ENCODE results near the gene ABR.
"Not testable (repeated sequence)": the region's sequence is repeated elsewhere in the genome, so short reads cannot be mapped to it uniquely, and the experiment has no call there.

The ABR gene

GRCh38 chr17:983921-984320 lies 195.9 kb downstream of the ABR start:
- DNase-seq (ENCODE audit: low read depth in 2 of 2), result no peak

GRCh38 chr17:981292-981658 lies 198.5 kb downstream of the ABR start:
- DNase-seq (ENCODE audit: low read depth in 2 of 2), result no peak

GRCh38 chr17:980406-981291 lies 199.1 kb downstream of the ABR start:
- peak in 1 of 2 experiments; percentile 69 for DNase-seq (ENCODE audit: low read depth in 2 of 2)

- no peak for DNase-seq (ENCODE audit: low read depth in 2 of 2)
Observed at GRCh38 chr17:979539-980405, 200.0 kb downstream of the ABR start, which contains the start of gene NXN. Gene NXN (minus strand): TSS chr17:979776.

- DNase-seq (ENCODE audit: low read depth in 2 of 2), result no peak
Observed at GRCh38 chr17:979212-979538, 200.6 kb downstream of the ABR start.

GRCh38 chr17:978103-979093 lies 201.4 kb downstream of the ABR start:
- peak; percentile 50 to 55 for DNase-seq (ENCODE audit: low read depth in 2 of 2)

GRCh38 chr17:977166-977565 lies 202.6 kb downstream of the ABR start:
- DNase-seq (ENCODE audit: low read depth in 2 of 2), result no peak

GRCh38 chr17:976312-976711 lies 203.5 kb downstream of the ABR start:
- no peak for DNase-seq (ENCODE audit: low read depth in 2 of 2)

GRCh38 chr17:975371-975915 lies 204.3 kb downstream of the ABR start:
- no peak for DNase-seq (ENCODE audit: low read depth in 2 of 2)

- not testable (repeated sequence) for DNase-seq (ENCODE audit: low read depth in 2 of 2)
Observed at GRCh38 chr17:974778-975177, 205.0 kb downstream of the ABR start.

- no peak for DNase-seq (ENCODE audit: low read depth in 2 of 2)
Observed at GRCh38 chr17:973053-973452, 206.7 kb downstream of the ABR start.

GRCh38 chr17:971861-972260 lies 207.9 kb downstream of the ABR start:
- not testable (repeated sequence) for DNase-seq (ENCODE audit: low read depth in 2 of 2)

GRCh38 chr17:970364-970763 lies 209.4 kb downstream of the ABR start:
- DNase-seq (ENCODE audit: low read depth in 2 of 2), result no peak

- no peak for DNase-seq (ENCODE audit: low read depth in 2 of 2)
Observed at GRCh38 chr17:969811-970355, 209.9 kb downstream of the ABR start.

- DNase-seq (ENCODE audit: low read depth in 2 of 2), result no peak
Observed at GRCh38 chr17:968812-969730, 210.7 kb downstream of the ABR start.

GRCh38 chr17:967122-967521 lies 212.7 kb downstream of the ABR start:
- DNase-seq (ENCODE audit: low read depth in 2 of 2), result no peak

- DNase-seq (ENCODE audit: low read depth in 2 of 2), result no peak
Observed at GRCh38 chr17:965311-965989, 214.3 kb downstream of the ABR start.

GRCh38 chr17:964876-965275 lies 214.9 kb downstream of the ABR start:
- DNase-seq (ENCODE audit: low read depth in 2 of 2), result no peak

- no peak for DNase-seq (ENCODE audit: low read depth in 2 of 2)
Observed at GRCh38 chr17:962670-963069, 217.1 kb downstream of the ABR start.
